CD4-positive, alpha-beta T cell treated with Interleukin-4 for 4 hours (primary cell): ENCODE results near the gene OR9Q1.
"Not testable (repeated sequence)": the region's sequence is repeated elsewhere in the genome, so short reads cannot be mapped to it uniquely, and the experiment has no call there.

Source experiments
- DNase-seq: peaks from one replicate; pipeline ENCODE4 v3.0.0-alpha.2; 2020

The OR9Q1 gene

DNA sequence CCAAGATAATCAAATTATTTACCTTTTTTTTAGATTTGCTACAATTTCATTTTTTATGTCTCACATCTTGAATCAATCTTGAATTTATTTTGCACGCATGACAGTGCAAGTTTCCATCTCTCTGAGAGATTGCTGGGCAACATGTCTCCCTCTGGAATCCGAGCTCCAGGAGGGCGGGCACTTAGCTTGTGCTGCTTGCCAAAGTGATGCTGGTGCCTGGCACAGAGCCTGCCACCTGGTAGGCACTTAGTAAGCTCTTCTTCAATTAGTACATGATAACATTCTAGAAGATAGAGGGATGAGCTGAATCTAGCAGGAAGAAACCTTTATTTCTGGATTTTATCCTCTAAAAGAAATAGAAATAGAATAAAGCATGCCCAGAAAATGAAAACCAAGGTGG is 129.1 kb downstream of the OR9Q1 start:
- DNase-seq = no peak

- no peak for DNase-seq
Observed at GRCh38 chr11:58164389-58164788, 140.7 kb downstream of the OR9Q1 start.

GRCh38 chr11:58164990-58165389 is 141.3 kb downstream of the OR9Q1 start:
- no peak for DNase-seq

GRCh38 chr11:58165504-58166106 is 141.9 kb downstream of the OR9Q1 start:
- no peak for DNase-seq

GRCh38 chr11:58177409-58178054 is 153.9 kb downstream of the OR9Q1 start:
- no peak for DNase-seq

- no peak for DNase-seq
Observed at GRCh38 chr11:58178444-58178843, 154.8 kb downstream of the OR9Q1 start.

GRCh38 chr11:58179648-58180047 is 156.0 kb downstream of the OR9Q1 start:
- DNase-seq = no peak

- DNase-seq = no peak
Observed at GRCh38 chr11:58186938-58187337, 163.3 kb downstream of the OR9Q1 start.

DNA sequence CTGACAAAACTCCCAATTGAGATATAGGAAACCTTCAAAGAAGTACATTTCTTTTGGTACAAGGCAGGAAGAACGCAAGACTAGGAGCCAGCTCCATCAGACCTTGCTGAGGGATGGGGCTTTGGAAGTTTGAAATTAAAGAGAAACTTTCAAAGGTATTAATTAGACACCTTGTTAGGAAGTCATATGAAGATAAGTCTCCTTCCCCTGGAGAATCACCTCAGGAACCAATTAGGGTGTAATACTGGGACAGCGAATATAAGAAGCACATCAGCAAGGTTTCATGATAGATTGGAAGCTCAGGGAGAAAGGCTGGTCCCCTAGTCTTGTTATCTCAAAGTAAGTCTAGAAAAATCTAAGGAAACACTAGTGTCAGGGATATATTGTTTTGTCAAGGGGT is 165.1 kb downstream of the OR9Q1 start, which contains the start of gene OR9Q2:
Gene OR9Q2 (plus strand): TSS at position 301 of the 400 bp plus-strand sequence. CDS start 1,421 bp downstream, outside the sequence.
- DNase-seq = no peak

- DNase-seq = no peak
Observed at GRCh38 chr11:58192229-58192628, 168.5 kb downstream of the OR9Q1 start.

GRCh38 chr11:58193391-58193790 is 169.7 kb downstream of the OR9Q1 start:
- no peak for DNase-seq

DNA sequence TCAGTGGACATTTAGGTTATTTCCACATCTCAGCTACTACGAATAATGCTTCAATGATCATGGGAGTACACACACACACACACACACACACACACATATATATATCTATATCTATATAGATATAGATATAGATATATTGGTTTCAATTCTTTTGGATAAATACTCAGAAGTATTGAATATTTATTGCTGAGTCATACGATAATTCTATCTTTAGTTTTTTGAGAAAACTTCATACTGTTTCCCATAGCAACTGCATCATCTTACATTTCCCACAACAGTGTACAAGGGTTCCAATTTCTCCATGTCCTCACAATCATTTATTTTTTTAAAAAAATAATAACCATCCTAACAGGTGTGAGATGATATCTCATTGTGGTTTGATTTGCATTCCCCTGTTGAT is 172.3 kb downstream of the OR9Q1 start:
- DNase-seq = no peak

GRCh38 chr11:58199271-58199670 is 175.6 kb downstream of the OR9Q1 start:
- DNase-seq = no peak

DNA sequence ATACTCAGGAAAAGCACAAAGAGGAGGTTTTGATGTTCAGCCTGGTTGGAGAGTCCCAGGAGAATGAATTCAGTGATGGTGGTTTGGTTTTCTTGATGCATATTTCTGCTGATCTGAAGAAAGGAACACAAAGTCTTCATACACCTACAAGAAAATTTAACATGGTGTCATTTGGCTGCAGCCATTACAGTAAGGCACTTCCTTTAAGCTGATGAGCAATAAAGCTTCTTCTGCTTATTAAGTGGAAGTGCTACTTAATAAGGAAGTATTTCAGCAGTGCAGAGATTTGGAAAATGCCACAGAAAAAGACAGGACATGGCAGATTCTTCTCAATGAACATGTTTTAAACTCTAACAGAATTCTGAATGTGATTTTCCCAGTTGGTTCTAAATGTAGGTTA is 180.4 kb downstream of the OR9Q1 start, which contains the start of gene OR1S2:
Gene OR1S2 (minus strand): TSS at position 101 of the 400 bp plus-strand sequence. CDS start 0 bp downstream, at position 101.
- no peak for DNase-seq

DNA sequence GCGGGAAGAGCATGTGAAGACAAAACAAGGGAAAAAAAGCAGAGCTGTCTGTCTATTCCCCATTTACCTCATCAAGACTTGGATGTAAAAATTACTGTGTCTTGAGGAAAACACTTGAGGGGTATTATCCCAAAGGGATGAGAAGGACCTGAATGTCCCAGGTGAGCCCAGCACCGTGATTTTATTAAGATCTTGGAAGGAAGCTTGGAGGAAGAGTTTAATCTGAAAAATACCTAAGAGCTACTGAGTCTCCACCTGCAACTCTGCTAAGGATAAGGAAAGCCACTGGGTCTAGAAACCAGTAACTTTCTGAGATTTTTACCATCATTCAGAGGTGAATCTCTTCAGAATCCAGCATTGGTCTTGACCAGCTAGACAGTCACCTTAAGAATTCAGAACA is 188.7 kb downstream of the OR9Q1 start, which contains the start of gene OR1S1:
Gene OR1S1 (plus strand): TSS at position 301 of the 400 bp plus-strand sequence.
- not testable (repeated sequence) for DNase-seq

GRCh38 chr11:58216476-58216875 is 192.8 kb downstream of the OR9Q1 start:
- DNase-seq = no peak

GRCh38 chr11:58222721-58223120 is 199.0 kb downstream of the OR9Q1 start:
- no peak for DNase-seq

GRCh38 chr11:58227956-58228615 is 204.4 kb downstream of the OR9Q1 start:
- no peak for DNase-seq
